GM06990 (cell line): ENCODE results near the gene EXO1.

ENCODE experiments used
- DNase-seq: peaks from one replicate; pipeline ENCODE4 v3.0.0-alpha.2; 2011; ENCODE audit not compliant: insufficient read length; ENCODE audit errors: extremely low read depth
- H3K27me3 ChIP-seq: replicated peaks from 2 replicates; pipeline ENCODE4 v1.6.0; 2011; ENCODE audit warnings: low read length; ENCODE audit not compliant: control insufficient read depth, insufficient read depth
- H3K36me3 ChIP-seq: 2 replicates; pipeline ENCODE4 v1.5.1; 2011; ENCODE audit warnings: low read length; ENCODE audit not compliant: control insufficient read depth, insufficient read depth
- H3K4me3 ChIP-seq: replicated peaks from 2 replicates; pipeline ENCODE4 v1.5.1; 2011; ENCODE audit warnings: low read depth, mild to moderate bottlenecking, control low read depth, low read length
- TF ChIP-seq, protein P1 (sequence below): IDR thresholded peaks from 2 replicates; pipeline ENCODE4 v1.5.1; 2011; ENCODE audit warnings: low read length, control low read depth, mild to moderate bottlenecking, inconsistent platforms; ENCODE audit not compliant: insufficient read depth, poor library complexity, severe bottlenecking

Gene EXO1

DNA sequence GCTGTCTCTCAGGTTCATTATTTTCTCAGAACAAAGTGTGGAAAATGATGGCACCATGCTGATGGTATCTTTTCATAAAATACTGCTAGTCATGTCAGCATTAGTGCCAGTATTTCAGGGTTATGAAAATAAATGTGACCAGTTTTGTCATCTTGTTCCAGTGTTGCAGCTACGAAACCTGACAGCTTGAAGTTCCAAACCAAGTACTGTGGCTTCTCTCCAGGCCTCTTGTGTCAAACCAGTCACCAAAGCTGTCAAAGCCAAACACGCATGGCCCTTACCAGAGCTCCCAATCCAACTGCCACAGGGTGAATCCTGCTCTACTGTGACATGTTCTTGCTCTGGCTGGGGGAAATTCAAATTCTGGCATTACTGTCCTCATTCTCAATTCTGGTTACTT, 20.7 kb upstream of the EXO1 start:
- Histone ChIP-seq H3K27me3 (no peaks in the 10 kb centered on the region), H3K36me3 (no peaks in the 10 kb centered on the region), H3K4me3 (no peak overlapping the region)
- no peak for DNase-seq
- TF ChIP-seq, protein P1, sequence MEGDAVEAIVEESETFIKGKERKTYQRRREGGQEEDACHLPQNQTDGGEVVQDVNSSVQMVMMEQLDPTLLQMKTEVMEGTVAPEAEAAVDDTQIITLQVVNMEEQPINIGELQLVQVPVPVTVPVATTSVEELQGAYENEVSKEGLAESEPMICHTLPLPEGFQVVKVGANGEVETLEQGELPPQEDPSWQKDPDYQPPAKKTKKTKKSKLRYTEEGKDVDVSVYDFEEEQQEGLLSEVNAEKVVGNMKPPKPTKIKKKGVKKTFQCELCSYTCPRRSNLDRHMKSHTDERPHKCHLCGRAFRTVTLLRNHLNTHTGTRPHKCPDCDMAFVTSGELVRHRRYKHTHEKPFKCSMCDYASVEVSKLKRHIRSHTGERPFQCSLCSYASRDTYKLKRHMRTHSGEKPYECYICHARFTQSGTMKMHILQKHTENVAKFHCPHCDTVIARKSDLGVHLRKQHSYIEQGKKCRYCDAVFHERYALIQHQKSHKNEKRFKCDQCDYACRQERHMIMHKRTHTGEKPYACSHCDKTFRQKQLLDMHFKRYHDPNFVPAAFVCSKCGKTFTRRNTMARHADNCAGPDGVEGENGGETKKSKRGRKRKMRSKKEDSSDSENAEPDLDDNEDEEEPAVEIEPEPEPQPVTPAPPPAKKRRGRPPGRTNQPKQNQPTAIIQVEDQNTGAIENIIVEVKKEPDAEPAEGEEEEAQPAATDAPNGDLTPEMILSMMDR: no peak

- DNase-seq: no peak
- TF ChIP-seq, protein P1: no peak
- H3K27me3 ChIP-seq: no peaks in the 10 kb centered on the region
- H3K36me3 ChIP-seq: no peaks in the 10 kb centered on the region
- no peak overlapping the region for H3K4me3 ChIP-seq
Observed at GRCh38 chr1:241828463-241829021, 19.5 kb upstream of the EXO1 start.

DNA sequence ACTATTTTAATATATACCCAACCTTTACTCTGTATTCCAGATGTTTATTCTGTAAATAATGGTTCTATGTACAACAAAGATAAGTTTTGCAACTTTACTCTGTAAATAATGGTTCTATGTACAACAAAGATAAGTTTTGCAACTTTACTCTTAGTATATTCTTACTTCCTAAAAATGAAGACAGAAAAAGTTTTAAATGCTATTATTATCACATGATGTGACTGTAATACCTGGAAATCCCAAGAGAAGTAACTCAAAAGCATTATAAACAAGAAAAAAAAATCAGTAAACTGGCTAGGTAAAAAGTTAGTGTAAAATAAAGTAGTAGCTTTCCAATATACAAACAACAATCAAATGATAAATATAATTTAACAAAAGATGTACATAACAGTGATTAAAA, 18.5 kb upstream of the EXO1 start:
- Histone ChIP-seq H3K36me3 (no peaks in the 10 kb centered on the region), H3K27me3 (no peaks in the 10 kb centered on the region), H3K4me3 (no peak overlapping the region)
- DNase-seq: no peak
- TF ChIP-seq, protein P1: no peak

- no peaks in the 10 kb centered on the region for H3K27me3 ChIP-seq
- no peak for DNase-seq
- TF ChIP-seq, protein P1: peak; percentile 53
- no peak overlapping the region for H3K4me3 ChIP-seq
- H3K36me3 ChIP-seq: no peaks in the 10 kb centered on the region
Observed at GRCh38 chr1:241834733-241835377, 13.1 kb upstream of the EXO1 start.

DNA sequence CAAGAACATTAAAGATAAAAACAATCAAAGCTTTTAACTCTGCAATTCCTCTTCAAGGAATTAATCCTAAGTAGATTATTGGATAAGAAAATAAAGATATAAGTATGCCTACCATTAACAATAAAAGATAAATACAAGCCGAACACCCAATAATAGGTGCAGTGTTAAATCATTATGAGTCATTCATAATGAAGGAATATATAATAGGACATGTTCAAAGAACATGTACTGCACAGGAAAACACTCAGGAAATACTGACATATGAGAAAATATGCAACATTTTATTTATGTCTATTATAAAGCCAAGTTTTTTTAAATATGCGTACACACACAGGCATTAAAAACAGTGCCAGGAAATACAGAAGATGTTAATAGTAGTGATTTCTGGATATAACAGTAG, 11.1 kb upstream of the EXO1 start:
- Histone ChIP-seq H3K4me3 (no peak overlapping the region), H3K27me3 (no peaks in the 10 kb centered on the region), H3K36me3 (no peaks in the 10 kb centered on the region)
- DNase-seq: no peak
- TF ChIP-seq, protein P1: no peak
